GM12865 (cell line): Measurements from ENCODE around the gene MGST2.

ENCODE experiments used
- DNase-seq: peaks from one replicate; pipeline ENCODE4 v3.0.0; 2010; ENCODE audit warnings: low read depth
- H3K4me3 ChIP-seq: 2 replicates; pipeline ENCODE4 v1.5.1; 2011; ENCODE audit warnings: mild to moderate bottlenecking, low read depth, low read length, control low read depth
- TF ChIP-seq, protein P1 (sequence below): IDR thresholded peaks from 2 replicates; pipeline ENCODE4 v1.5.1; 2011; ENCODE audit warnings: low read length, control low read depth, low read depth, inconsistent platforms; ENCODE audit not compliant: insufficient read depth; ENCODE audit errors: missing control alignments

The MGST2 gene

DNA sequence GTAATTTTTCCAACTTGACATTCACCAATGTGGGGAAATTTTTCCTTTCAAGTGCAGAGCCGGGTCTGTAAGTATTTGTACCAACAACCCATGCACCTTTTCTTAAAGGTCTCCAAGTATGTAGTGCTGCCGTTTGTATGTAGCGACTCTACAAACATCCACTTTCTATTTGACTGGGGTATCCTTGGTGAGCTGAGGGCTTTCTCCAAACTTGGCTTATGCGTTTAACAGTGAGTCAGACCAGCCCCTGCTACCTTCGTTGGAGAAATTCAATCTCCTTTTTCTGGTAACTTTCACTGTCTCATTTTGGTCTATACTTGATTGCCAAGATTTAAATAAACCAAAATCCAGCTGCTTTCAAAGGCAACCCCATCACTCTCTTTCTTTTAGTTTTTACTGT, 34.9 kb downstream of the MGST2 start:
- no peak overlapping the region for H3K4me3 ChIP-seq
- TF ChIP-seq, protein P1, sequence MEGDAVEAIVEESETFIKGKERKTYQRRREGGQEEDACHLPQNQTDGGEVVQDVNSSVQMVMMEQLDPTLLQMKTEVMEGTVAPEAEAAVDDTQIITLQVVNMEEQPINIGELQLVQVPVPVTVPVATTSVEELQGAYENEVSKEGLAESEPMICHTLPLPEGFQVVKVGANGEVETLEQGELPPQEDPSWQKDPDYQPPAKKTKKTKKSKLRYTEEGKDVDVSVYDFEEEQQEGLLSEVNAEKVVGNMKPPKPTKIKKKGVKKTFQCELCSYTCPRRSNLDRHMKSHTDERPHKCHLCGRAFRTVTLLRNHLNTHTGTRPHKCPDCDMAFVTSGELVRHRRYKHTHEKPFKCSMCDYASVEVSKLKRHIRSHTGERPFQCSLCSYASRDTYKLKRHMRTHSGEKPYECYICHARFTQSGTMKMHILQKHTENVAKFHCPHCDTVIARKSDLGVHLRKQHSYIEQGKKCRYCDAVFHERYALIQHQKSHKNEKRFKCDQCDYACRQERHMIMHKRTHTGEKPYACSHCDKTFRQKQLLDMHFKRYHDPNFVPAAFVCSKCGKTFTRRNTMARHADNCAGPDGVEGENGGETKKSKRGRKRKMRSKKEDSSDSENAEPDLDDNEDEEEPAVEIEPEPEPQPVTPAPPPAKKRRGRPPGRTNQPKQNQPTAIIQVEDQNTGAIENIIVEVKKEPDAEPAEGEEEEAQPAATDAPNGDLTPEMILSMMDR = no peak
- peak; percentile 19 for DNase-seq

DNA sequence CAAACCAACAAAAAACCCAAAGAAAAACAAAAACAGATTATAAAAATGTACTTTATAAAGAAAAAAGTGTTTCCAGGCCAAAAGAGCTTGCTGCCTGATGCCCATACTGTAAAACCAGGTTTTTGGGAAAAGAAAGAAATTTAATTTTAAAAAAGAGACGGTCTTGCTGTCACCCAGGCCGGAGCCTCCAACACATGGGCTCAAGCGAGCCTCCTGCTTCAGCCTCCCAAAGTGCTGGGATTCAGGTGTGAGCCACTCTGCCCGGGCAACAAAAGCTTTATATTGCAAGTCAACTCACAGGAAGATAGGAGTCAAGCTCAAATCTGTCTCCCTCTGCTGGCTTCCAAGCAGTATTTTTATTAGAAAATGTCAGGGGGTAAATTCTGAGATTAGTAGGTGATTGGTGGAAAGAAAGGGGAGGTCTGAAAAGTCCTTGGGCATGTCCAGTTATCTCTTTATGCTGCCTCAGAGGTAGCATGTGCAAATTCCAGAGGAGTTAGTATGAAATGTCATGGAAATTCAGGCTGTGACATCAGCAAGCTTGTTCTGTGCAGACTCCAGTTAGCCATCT, 39.4 kb downstream of the MGST2 start:
- DNase-seq = no peak
- no peak overlapping the region for H3K4me3 ChIP-seq
- TF ChIP-seq, protein P1 = peak; percentile 7

DNA sequence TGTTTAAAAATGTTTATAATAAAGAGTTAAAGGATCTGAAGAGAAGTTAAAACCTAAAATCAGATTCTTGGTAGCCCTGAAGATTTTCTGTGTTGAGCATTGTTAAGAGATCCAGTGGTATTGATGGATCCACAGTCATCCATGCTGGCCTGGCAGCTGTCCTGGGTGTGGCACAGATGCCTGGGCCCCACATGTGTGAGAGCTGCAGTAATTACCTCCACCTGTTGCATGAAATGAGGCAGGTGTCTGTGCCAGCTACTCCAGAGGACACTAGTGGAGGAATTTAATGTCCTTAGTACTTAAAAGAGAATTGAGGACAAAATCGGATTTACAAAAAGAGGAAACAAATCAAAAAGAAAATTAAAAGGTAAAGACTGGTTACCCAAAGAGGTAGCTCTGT, 44.0 kb downstream of the MGST2 start:
- H3K4me3 ChIP-seq = no peak overlapping the region
- TF ChIP-seq, protein P1 = no peak
- DNase-seq = no peak

DNA sequence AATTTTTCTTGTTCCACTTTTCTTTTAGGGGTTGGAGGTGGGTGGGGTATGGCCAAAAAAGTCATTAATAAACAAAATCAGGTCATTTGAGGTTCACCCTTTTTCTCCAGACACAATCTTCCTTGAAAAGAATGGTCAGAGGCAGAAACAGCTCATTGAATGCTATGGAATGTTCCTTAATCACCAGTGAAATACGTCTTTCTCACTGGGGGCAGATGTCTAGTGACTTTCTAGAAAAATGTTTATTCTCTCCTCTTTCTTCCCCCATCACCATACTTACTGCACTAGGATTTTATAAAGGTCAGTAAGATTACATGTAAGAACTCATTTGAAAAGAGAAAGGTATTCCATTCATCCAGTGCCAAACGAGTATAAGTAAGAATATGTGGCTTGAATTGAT, 44.5 kb downstream of the MGST2 start:
- DNase-seq = no peak
- TF ChIP-seq, protein P1 = no peak
- H3K4me3 ChIP-seq = no peak overlapping the region

DNA sequence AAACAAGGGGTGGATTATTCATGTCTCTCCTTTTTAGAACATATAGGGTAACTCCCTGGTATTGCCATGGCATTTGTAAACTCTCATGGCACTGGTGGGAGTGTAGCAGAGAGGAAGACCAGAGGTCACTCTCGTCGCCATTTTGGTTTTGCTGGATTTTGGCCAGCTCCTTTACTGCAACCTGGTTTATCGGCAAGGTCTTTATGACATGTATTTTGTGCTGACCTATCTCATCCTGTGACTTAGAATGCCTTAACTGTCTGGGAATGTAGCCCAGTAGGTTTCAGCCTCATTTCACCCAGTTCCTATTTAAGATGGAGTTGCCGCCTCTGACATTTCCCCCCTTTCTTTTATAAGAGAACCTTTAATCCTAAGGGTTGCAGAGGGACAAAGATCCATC, 45.8 kb downstream of the MGST2 start:
- TF ChIP-seq, protein P1 = no peak
- no peak for DNase-seq
- H3K4me3 ChIP-seq = no peak overlapping the region

DNA sequence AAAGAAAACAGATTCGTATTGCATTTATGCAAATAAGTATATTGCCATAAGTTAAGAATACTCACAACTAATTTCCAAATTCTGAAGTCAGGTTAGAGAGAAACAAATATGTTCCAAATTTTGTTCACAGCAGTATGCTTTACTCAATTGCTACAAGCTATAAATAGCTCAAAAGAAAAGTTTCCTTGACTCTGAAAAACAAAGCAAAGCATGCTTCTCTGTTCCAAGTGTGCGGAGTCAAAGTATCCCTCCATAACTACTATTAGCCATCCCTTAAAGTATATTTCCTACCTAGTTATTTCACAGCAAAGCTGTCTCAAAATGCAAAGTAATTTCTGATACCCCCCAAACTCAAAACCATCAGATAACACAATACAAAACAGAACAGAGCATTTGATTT, 47.3 kb downstream of the MGST2 start:
- DNase-seq = no peak
- no peak overlapping the region for H3K4me3 ChIP-seq
- TF ChIP-seq, protein P1 = no peak

DNA sequence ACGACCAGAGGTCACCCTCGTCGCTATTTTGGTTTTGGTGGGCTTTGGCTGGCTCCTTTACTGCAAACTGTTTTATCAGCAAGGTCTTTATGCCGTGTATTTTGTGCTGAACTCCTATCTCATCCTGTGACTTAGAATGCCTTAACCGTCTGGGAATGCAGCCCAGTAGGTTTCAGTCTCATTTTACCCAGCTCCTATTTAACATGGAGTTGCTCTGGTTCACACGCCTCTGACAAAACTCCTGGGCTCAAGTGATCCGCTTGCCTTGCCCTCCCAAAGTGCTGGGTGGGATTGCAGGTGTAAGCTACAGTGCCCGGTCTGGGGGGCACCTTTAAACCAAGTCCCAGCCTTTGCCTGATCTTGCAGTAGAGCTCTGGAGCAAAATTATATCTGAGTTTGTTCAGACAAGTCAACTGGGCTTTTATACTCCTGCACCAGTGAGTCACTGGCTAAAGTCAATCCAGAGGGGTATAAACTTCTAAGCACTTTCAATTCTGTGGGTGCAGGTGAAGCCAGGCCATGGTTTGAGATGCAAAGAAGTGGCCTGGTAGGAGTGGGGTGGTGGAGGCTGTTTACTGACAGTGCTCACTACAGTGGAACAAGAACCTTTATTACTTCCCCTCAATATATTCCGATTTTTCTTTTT, 50.2 kb downstream of the MGST2 start:
- TF ChIP-seq, protein P1 = no peak
- H3K4me3 ChIP-seq = no peak overlapping the region
- DNase-seq = no peak
